Subcutaneous adipose tissue (tissue), 4 donors: ENCODE results near the gene PAM. TPM values are rescaled to one million over a fixed set of nuclear protein-coding genes. Genes with fewer than 3 reads are reported as not detected.

Experiments used
- CTCF ChIP-seq: fragments of 450-650 bp; IDR thresholded peaks from one replicate; pipeline ENCODE4 v1.5.1; 2016; ENCODE audit warnings: low read depth, mild to moderate bottlenecking, control low read depth, antibody characterized with exemption, moderate library complexity
- total RNA-seq, 4 donors: library from RNA; depleted of rRNA; stranded (reverse); fragments of >200 nt; gene quantifications; one replicate each; pipeline ENCODE4 v1.1.0, GENCODE V29; 2016

The PAM gene
- total RNA-seq, 4 donors from 2014 or later: 142 to 289 (median 225) TPM

GRCh38 chr5:102830241-102830640 is 75.1 kb downstream of the PAM start:
- no peak for TF ChIP-seq CTCF

- TF ChIP-seq CTCF: no peak
These were observed 77.3 kb downstream of the PAM start for GRCh38 chr5:102832445-102832844.

- TF ChIP-seq CTCF: no peak
These were observed 78.0 kb downstream of the PAM start for GRCh38 chr5:102833146-102833545.

GRCh38 chr5:102834438-102834964 is 79.4 kb downstream of the PAM start:
- TF ChIP-seq CTCF: no peak

GRCh38 chr5:102835717-102836116 is 80.6 kb downstream of the PAM start:
- TF ChIP-seq CTCF: no peak

GRCh38 chr5:102841021-102841420 is 85.9 kb downstream of the PAM start:
- TF ChIP-seq CTCF: no peak

GRCh38 chr5:102843997-102844396 is 88.9 kb downstream of the PAM start:
- TF ChIP-seq CTCF: no peak
